GM12878 (cell line): ENCODE measurements around the gene IFT22.

Experiments used
- CBFB ChIP-seq: IDR thresholded peaks from 2 replicates; pipeline ENCODE4 v1.6.1; 2016; ENCODE audit warnings: antibody characterized with exemption, low read depth
- POLR2A ChIP-seq: IDR thresholded peaks from 2 replicates; pipeline ENCODE4 v1.6.1; 2011; ENCODE audit warnings: low read depth, mild to moderate bottlenecking, low read length
- POLR2AphosphoS5 ChIP-seq: IDR thresholded peaks from 2 replicates; pipeline ENCODE4 v1.6.1; 2011; ENCODE audit warnings: mild to moderate bottlenecking, low read length, inconsistent platforms
- SIN3A ChIP-seq: IDR thresholded peaks from 2 replicates; pipeline ENCODE4 v1.6.1; 2012; ENCODE audit warnings: low read depth, low read length, improper control_type of control experiment
- SPI1 ChIP-seq: IDR thresholded peaks from 2 replicates; pipeline ENCODE4 v1.6.1; 2011; ENCODE audit warnings: low read depth, mild to moderate bottlenecking, low read length, moderate library complexity, borderline replicate concordance; ENCODE audit not compliant: insufficient read depth
- STAT1 ChIP-seq: fragments of 450-650 bp; conservative IDR thresholded peaks from 2 replicates; pipeline ENCODE4 v1.6.1; 2014; ENCODE audit warnings: antibody characterized with exemption, mild to moderate bottlenecking
- YY1 ChIP-seq: IDR thresholded peaks from 2 replicates; pipeline ENCODE4 v1.6.1; 2011; ENCODE audit warnings: low read depth, mild to moderate bottlenecking, low read length
- TF ChIP-seq, protein P1 (sequence below): IDR thresholded peaks from 2 replicates; pipeline ENCODE4 v1.6.1; 2011; ENCODE audit warnings: borderline replicate concordance, low read depth, mild to moderate bottlenecking, moderate library complexity, mixed read lengths, low read length; ENCODE audit not compliant: insufficient read depth; ENCODE audit errors: extremely low read length
- TF ChIP-seq, protein P2 (sequence below): IDR thresholded peaks from 2 replicates; pipeline ENCODE4 v1.6.1; 2012; ENCODE audit warnings: mild to moderate bottlenecking, low read depth, low read length

DNA sequence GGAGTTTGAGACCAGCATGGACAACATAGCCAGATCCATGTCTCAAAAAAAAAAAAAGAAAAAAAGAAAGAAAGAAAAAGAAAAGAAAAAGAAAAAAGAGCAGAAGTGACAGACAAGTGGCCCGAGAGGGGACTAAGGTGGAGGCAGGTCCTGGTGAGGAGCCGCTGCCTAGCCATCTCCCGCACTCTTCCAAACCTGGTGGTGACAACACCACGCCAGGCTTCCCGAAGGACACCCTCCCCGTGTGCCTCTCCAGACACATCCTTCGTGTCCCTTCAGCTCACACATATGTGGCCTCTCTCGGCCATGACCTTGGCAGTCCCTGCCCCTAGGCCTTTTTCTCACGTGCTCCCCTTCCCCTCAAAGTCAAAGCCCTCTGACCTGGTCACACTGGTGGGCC, 36.4 kb downstream of the IFT22 start:
- TF ChIP-seq POLR2AphosphoS5 = no peak
- TF ChIP-seq SIN3A = no peak
- TF ChIP-seq SPI1 = no peak
- TF ChIP-seq YY1 = no peak
- TF ChIP-seq, protein P1, sequence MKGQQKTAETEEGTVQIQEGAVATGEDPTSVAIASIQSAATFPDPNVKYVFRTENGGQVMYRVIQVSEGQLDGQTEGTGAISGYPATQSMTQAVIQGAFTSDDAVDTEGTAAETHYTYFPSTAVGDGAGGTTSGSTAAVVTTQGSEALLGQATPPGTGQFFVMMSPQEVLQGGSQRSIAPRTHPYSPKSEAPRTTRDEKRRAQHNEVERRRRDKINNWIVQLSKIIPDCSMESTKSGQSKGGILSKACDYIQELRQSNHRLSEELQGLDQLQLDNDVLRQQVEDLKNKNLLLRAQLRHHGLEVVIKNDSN = no peak
- no peak for TF ChIP-seq CBFB
- TF ChIP-seq STAT1 = no peak
- no peak for TF ChIP-seq POLR2A
- TF ChIP-seq, protein P2, sequence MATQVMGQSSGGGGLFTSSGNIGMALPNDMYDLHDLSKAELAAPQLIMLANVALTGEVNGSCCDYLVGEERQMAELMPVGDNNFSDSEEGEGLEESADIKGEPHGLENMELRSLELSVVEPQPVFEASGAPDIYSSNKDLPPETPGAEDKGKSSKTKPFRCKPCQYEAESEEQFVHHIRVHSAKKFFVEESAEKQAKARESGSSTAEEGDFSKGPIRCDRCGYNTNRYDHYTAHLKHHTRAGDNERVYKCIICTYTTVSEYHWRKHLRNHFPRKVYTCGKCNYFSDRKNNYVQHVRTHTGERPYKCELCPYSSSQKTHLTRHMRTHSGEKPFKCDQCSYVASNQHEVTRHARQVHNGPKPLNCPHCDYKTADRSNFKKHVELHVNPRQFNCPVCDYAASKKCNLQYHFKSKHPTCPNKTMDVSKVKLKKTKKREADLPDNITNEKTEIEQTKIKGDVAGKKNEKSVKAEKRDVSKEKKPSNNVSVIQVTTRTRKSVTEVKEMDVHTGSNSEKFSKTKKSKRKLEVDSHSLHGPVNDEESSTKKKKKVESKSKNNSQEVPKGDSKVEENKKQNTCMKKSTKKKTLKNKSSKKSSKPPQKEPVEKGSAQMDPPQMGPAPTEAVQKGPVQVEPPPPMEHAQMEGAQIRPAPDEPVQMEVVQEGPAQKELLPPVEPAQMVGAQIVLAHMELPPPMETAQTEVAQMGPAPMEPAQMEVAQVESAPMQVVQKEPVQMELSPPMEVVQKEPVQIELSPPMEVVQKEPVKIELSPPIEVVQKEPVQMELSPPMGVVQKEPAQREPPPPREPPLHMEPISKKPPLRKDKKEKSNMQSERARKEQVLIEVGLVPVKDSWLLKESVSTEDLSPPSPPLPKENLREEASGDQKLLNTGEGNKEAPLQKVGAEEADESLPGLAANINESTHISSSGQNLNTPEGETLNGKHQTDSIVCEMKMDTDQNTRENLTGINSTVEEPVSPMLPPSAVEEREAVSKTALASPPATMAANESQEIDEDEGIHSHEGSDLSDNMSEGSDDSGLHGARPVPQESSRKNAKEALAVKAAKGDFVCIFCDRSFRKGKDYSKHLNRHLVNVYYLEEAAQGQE = no peak
